Measurements from ENCODE around the gene ARHGAP23. TPM values are rescaled to one million over a fixed set of nuclear protein-coding genes. Genes with fewer than 3 reads are reported as not detected.
A peak's percentile ranks its signal among the peaks of the same experiment; 100 is the strongest.

The ARHGAP23 gene
- total RNA-seq, 1 experiment from 2014 or later = 97.9 TPM

- Histone ChIP-seq H3K56ac (ENCODE audit: insufficient read length, low read depth, low read length) (no peak overlapping the region), H2BK15ac (ENCODE audit: low read depth, low read length) (no peak overlapping the region), H3K18ac (ENCODE audit: insufficient read length, low read depth, low read length) (no peak overlapping the region), H3K4me2 (ENCODE audit: insufficient read depth, insufficient read length, low read length) (peak overlapping the region; percentile 73), H3K4ac (ENCODE audit: low read depth, low read length) (no peak overlapping the region), H4K8ac (replicated peaks; ENCODE audit: insufficient read length, low read depth, low read length) (no peak overlapping the region), H4K5ac (ENCODE audit: insufficient read length, low read depth, low read length) (no peak overlapping the region), H3K4me1 (ENCODE audit: insufficient read depth, low read length) (no peaks in the 10 kb centered on the region), H4K91ac (ENCODE audit: insufficient read length, low read depth, low read length) (no peak overlapping the region), H4K20me1 (ENCODE audit: control insufficient read depth, insufficient read depth, insufficient read length) (peaks cover 2% of the 10 kb centered on the region), H3T11ph (ENCODE audit: low read length) (no peak overlapping the region), H2AK5ac (ENCODE audit: insufficient read length, low read length) (no peak overlapping the region), H3K23me2 (ENCODE audit: insufficient read length, low read depth, low read length, poor library complexity, severe bottlenecking) (peaks cover 18% of the 10 kb centered on the region), H3K9ac (ENCODE audit: extremely low read depth, insufficient read length, low read length) (no peak overlapping the region), H3K9me3 (ENCODE audit: control insufficient read depth, low read depth, low read length) (no peaks in the 10 kb centered on the region), H2BK5ac (ENCODE audit: insufficient read length, low read length) (no peak overlapping the region), H3K79me2 (ENCODE audit: insufficient read depth, low read length) (no peaks in the 10 kb centered on the region), H2BK20ac (ENCODE audit: low read depth, low read length, poor library complexity, severe bottlenecking) (no peak overlapping the region), H3K23ac (ENCODE audit: insufficient read length, low read depth, low read length) (no peak overlapping the region), H3K27me3 (ENCODE audit: insufficient read depth, low read length) (peaks cover 41% of the 10 kb centered on the region), H2BK120ac (ENCODE audit: low read depth, low read length, poor library complexity, severe bottlenecking) (no peak overlapping the region), H3K14ac (ENCODE audit: insufficient read depth, low read length) (no peak overlapping the region), H3K79me1 (ENCODE audit: insufficient read depth, low read depth, low read length, poor library complexity, severe bottlenecking) (no peaks in the 10 kb centered on the region), H3K27ac (ENCODE audit: insufficient read length, low read depth, low read length) (no peak overlapping the region), H2AFZ (ENCODE audit: low read length) (no peak overlapping the region), H2BK12ac (ENCODE audit: insufficient read length, low read depth, low read length) (no peak overlapping the region)
- no peak for TF ChIP-seq CTCF (conservative IDR thresholded peaks at IDR 0.05)
- peak overlapping the region; percentile 75 to 91 for H3K4me3 Mint-ChIP-seq
- WGBS (ENCODE audit: extremely low coverage, insufficient read length, low lambda C conversion rate) = no CpG with 5 or more reads among the region's 10 CpGs
- DNase-seq = no peak
- H3K36me3 Mint-ChIP-seq (ENCODE audit: insufficient read depth in 1 of 3, low read depth in 3 of 3) = peaks cover 0 to 3% (median 0%) of the 10 kb centered on the region in 3 experiments; a peak in 1 of 7 replicates
- H3K27me3 Mint-ChIP-seq (ENCODE audit: low read depth) = peaks cover 82% of the 10 kb centered on the region
- H3K27ac Mint-ChIP-seq = no peak overlapping the region
- peaks cover 26 to 41% of the 10 kb centered on the region in 2 experiments for H3K4me1 Mint-ChIP-seq
- H3K9me3 Mint-ChIP-seq = no peaks in the 10 kb centered on the region
Measured at GRCh38 chr17:38558728-38559050, 130.4 kb downstream of the ARHGAP23 start.
